NCI-H2171 (cell line): ENCODE results near the gene ACSS2.
A peak's percentile ranks its signal among the peaks of the same experiment; 100 is the strongest.

Experiments used
- DNase-seq: peaks from one replicate; lab custom pipeline; 2025; lab: John Stamatoyannopoulos, UW

Gene ACSS2

DNA sequence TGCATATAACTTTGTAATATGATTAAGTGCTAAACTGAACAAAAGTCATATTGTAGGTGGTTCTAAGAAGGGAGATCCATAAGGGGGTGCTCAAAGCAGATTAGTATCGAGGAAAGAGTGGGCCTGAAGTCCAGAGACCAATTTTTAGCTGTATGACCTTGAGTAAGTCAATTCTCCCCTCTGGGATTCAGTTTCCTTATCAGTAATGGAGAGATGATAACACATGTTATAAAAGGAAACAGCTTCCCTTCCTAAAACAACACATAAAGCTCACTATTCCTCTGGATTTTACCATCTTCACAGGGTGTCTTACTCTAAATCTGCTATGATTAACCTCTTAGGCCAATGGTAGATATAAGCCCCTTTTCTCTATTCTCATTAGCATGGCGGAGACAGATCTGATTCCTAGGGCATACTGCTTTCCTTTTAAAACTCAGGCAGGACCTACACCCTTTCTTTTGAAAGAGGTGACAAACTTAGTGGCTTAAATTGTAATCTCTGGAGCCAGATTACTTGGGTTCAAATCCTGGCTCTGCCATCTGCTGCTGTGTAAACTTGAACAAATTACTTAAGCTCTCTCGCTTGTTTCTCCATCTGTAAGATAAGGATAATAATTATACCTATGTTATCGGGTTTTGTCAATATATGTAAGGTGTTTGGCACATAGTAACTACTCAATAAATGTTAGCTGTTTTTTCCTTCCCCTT lies 39.5 kb downstream of the ACSS2 start:
- DNase-seq, result no peak

DNA sequence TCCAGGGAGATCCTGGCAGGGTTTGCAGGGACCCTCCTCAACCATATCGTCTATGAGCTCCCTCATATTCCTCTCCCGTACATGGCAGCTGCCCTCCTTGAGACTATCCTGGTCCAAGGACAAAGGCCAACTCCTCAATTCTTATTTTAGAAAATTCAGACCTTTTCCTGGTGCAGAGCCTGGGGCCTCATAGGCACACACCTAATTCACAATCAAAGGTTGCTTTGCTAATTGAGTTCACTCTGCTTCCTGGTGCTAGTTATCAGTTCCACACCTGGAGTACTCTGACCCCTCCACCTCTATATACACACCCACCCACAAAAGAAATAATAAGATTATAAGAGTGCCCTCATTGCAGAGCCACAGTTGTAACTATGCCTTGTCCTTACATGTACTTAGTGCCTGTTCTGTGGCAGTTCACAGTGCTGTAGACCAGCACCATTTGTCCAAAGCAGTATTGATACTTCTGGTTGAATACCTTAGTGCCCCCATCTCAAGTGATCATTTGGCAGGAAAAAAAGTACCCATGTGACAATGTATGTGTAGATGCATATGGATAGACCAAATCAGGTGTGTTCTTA lies 40.5 kb downstream of the ACSS2 start:
- DNase-seq, result no peak

DNA sequence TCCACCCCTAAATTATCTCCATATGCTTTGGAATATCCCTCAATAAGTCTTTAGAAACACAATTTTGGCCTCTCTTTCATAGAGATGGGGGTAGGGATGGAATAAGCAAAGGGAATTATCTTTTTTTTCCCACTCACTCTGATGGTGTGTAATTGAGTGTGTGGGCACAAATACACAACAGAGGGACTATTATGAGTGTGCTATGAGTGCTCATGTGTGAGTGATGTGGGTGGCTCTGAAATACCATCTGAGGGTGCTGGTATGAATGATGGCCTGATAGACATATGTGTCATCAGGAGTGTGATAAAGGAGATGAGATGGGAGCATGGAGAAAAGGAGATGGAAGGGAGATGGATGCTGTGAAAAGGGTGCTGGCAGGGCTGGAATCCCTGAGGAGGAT lies 43.6 kb downstream of the ACSS2 start:
- DNase-seq, result no peak

DNA sequence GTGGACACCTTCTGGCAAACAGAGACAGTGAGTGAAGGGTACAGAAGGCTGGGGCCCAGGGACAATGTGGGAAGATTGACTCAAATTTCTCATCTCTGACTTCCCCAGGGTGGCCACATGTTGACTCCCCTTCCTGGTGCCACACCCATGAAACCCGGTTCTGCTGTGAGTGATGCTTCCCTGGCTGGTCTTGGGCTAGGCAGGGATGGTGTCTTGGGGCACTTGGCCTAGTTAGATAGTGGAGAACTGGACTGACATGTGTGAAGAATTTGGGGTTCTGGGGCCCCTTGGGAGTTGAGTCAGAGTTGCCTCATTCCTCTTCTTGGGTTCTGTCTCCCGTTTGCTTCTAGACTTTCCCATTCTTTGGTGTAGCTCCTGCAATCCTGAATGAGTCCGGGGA lies 45.0 kb downstream of the ACSS2 start:
- no peak for DNase-seq

DNA sequence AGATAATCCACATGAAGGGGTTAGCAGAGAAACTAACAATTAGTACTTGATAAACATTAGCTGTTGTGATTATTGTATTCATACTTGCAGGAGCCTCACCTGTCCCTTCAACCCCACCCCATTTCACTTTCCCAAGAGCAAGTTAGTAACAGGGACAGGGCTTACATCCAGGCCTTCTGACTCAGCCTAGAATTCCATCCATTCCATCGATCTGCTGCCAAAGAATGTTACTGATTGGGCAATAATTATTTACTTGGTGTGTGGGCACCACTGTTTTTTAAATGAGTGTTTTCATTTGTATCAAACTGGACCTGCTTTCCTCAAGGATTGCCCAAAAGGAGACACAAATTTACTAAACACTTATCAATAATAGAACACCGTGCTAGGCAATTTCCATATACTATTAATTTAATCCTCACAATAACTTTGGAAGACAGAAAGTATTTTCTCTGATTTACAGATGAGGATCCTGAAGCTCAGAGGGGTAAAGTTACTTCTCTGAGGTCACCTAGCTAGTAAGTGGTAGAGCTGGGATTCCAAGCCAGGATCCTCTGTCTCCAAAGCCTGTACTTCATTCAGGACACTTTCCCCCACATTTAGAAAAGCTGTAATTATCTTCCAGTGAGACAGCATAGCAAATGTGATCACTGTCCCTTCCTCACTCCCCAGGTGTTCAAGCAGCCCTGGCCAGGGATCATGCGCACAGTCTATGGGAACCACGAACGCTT lies 46.4 kb downstream of the ACSS2 start:
- no peak for DNase-seq

DNA sequence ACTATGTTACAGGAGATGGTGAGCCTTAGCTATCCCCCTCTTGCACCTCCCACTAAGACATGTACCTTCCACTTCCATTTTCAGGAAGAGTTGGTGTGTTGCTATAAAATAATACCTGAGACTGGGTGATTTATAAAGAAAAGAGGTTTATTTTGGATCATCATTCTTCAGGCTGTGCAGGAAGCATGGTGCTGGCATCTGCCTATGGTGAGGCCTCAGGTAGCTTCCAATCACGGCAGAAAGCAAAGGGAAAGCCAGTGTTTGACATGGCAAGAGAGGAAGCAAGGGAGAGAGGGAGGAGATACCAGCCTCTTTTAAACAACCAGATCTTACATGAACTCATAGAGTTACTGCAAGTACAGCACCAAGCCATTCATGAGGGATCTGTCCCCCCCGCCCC lies 47.0 kb downstream of the ACSS2 start:
- no peak for DNase-seq

DNA sequence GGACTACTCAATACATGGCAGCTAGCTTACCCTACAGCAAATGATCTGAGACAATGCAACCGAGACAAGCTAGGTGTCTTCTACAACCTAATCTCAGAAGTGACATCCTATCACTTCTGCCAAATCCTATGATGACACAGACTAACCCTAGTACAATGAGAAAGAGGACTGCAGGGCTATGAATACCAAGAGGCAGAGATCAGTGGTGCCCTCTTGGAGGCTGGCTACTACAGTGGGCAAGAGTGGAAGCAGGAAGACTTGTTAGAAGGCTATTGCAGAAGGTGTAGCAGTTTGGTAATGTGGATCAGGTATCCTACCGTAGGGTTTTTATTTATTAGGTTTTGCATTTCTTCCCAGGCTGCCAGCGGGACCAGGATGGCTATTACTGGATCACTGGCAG lies 48.9 kb downstream of the ACSS2 start:
- no peak for DNase-seq

DNA sequence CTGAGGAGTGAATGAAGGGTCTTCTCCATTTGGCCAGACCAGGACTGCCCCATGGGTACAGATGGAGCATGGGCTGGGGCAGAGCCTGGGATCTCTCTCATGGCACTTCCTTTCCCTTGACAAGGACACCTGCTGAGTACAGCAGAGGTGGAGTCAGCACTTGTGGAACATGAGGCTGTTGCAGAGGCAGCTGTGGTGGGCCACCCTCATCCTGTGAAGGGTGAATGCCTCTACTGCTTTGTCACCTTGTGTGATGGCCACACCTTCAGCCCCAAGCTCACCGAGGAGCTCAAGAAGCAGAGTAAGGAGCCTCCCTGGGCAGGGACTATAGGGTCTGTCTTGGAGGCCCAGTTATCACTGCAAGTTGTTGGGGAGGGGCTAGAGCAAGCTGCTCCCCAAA lies 49.6 kb downstream of the ACSS2 start:
- no peak for DNase-seq

DNA sequence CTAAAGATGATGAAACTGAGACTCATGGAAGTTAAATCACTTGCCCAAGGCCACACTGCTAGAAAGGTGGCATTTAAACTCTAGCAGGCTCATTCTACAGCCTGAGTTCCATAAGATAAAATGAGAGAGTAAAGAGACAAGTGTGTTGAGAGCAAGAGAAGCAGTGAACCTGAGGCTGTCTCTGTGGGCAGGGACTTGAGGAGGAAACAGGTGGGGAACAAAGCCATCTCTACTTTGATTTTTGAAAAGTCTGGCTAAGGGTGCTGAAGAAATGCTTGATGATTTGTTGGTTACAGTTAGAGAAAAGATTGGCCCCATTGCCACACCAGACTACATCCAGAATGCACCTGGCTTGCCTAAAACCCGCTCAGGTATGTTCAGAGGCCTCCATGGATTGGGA lies 50.2 kb downstream of the ACSS2 start:
- DNase-seq, result no peak

DNA sequence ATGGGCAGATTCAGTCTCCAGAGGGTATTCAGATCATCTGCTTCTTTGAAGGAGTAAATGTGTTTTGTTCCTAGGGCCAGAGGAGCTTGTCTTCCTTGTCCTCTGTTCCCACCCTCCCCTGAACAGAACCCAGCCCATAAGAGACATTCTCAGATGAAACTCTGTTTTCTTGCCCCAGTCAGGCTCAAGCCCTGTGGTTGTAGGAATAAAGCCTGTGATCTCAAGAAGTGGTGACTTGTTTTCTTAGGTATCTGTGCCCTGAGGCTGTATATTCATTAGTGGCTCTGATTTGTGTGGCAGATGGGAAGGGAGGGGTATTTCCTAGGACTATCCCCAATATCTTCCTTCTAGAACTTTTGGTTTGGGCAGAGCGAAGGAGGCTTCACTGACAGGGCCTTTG lies 51.3 kb downstream of the ACSS2 start:
- no peak for DNase-seq

DNA sequence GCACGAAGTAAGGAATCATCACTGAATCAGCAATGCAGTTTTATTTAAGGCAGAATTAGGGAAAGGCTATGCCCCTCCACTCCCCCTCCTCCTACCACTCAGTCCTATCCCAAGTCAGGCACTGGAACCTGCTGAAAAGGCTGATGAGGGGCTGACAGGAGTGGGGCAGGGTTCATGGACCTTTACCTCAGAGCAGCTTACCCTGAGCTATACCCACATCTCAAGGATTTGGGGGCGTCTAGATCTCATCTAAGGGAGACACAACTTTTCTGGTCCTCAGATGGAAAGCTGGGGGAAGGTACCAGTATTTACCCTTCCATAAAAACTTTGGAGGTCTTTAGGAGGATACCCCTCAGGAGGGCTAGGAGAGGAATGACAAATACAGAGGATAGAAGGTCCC lies 52.0 kb downstream of the ACSS2 start:
- no peak for DNase-seq

DNA sequence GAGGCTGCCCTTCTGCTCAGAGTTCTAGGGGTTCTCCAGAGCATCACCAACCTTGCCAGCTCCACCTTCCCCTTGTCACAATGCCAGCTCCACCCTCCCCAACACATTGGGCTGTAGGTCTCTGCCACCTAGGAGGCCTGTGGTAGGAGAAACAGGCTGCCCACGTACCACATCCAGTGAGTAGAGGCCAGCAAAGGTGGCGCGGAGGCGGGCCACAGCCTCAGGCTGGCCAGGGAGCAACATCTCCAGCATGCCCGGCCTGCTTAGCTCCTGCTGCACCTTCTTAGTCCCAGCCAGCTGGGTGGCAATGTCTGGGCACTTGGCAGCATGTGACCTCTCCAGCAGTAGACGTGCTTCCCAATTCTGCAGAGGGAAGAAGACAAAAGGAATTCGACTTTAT lies 55.4 kb downstream of the ACSS2 start:
- DNase-seq, result no peak

DNA sequence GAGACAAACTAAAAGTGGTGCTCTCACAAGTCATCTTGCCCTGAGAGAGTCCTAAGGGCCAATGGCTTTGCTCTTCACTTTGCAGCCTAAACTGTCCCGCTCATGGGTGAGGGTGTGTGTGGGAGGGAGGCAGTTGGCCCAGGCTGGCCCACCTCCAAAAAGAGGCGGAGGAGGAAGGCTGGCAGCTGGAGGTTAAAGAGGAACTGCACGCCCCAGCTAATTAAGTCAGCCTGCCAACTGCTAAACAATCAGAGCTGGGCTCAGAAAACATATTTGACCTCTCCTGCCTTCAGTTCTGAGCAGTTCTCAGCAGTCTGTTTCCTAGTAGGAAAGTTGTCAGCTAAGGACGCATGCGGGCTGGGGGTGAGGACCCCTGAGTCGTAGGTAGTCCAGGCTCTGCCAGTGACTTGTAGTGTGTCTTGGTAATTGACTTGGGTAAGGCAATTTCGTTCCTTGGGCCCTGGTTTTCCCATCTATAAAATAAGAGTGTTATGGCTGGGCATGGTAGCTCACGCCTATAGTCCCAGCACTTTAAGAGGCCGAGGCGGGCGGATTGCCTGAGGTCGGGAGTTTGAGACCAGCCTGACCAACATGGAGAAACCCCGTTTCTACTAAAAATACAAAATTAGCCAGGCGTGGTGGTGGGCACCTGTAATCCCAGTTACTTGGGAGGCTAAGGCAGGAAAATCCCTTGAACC lies 62.2 kb downstream of the ACSS2 start:
- DNase-seq, result peak; percentile 83

DNA sequence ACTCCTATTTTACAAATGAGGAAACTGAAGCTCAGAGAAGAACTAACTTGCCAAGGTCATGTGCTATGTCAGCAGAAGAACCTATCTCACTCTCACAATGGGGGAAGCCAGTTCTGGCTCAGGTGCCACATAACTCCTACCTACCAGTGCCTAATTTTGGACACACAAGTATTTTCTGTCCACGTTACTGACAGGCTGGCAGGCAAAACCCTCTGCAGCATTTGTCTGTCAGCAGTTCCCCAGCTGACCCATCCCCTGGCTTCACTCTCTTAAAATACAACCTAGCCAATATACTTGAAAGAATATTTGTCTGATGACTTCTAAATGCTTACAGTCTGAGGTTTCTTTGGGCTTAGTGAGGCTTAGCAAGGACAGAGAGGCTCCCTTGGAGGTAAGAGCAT lies 63.7 kb downstream of the ACSS2 start:
- no peak for DNase-seq

DNA sequence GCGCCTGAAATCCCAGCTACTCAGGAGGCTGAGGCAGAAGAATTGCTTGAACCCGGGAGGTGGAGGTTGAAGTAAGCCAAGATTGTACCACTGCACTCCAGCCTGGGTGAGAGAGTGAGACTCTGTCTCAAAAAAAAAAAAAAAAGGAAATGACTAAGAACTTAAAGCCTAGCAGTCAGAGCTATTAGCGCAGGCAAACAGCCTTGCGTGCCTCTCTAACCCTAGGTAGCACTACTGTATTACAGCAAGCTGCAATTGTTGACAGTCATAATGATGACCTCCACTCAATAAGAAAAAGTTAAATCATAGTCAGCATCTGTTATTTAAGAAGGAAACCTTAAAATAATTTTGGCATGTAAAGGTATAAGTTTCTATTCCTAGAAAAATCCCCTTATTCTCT lies 64.8 kb downstream of the ACSS2 start:
- no peak for DNase-seq

DNA sequence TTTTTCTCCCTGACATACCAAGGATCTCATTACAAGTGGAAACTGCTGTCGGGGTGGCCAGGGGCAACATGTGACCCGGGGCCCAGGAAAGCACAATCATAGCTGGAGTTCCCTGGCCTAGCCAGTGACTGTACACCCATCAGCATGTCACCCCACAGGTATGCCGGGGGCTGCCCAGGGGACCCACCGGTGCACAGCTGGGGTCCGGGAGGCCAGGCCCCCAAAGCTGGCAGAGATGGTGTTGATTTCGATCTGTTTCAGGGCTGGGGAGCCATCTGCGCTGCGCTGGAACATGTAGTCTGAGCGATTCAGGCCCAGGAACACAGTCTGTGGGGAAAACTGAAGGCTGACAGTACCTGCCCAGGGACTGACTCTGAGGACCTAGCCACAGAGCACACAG lies 65.9 kb downstream of the ACSS2 start:
- DNase-seq, result no peak

DNA sequence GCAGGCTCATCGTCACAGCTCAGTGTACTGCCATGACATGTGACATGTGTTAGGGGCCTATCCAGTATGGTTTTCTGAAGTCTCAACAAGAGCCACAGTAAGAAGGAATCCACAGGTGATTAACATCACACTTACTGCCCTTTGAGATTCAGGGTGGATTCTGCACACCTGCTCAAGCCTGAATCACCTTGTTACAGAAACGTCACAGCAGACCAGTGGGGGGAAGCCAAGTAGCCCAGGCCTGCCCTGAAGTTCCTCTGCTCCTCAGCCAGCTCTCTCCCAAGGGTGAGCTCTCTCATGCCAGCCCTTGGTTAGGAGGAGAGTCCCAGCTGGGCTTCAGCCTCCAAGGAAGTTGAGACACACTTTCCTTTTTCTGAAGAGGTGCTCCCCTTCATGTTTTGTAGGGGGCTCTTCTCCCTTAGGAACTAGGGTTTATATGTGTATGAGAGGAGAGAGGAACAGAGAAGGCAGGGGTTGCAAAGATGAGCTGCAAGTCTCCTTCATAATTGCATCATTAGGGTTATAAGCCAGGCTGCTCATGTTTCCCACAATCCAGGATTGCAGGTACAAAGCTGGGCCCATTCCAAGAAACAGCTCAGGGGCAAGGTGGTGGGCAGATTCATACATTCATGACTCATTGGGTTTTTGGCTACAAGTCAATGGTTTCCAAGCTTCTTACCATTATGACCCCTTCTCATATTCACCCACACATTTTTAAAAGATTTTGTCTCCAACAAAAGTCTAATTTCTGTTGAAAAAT lies 67.6 kb downstream of the ACSS2 start:
- peak; percentile 54 for DNase-seq

DNA sequence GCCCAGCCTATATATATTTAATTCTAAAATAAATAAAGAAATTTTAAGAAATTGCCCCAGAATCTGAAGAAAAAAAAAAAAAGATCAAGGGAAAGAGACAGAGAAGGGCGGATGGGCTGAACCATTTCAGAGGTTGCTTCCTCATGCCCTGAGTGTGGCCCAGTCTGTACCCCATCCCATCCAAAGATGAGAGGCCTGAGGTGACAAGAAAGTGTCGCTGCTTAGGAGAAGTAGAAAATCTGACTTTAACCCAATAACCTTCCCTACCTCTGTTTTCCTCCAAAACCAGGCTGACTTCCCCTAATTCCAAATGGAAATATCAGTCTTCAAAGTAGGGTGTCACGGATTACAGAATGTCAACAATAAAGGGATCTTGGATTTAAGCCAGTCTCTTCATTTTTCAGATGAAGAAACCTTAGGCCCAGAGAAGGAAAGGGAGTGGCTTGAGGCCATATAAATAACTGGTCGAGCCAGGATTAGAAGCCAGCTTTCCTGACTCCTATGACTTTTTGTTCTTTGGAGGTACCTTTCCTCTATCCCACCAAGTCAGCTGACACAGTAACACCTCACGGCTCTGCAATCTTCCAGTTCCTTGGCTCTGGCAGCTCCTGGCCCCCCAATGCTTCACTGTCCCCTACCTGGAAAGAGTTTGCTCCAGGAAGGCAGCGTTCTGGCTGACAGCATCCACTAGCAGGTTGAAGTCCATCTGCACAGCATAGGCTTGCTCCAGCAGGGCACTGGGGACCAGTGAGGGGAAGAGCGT lies 69.1 kb downstream of the ACSS2 start:
- DNase-seq, result no peak

DNA sequence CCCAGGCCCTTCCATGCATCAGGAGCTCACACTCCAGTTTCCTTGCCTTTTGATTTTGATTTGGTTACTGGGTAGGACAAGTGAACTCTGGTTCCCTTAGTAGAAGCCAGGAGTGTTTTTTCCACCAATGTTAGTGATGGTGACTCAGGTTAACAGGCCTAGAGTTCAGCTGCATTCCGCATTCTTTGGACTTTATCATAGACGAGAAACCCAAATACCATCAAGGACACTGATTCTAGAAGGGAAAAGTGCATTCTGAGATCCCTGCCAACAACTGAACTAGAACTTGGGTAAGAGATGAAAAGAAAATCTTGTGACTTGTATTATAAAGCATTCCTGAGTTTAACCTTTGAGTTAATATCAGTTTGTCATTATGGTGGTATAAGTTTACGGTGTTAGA lies 70.2 kb downstream of the ACSS2 start:
- no peak for DNase-seq

DNA sequence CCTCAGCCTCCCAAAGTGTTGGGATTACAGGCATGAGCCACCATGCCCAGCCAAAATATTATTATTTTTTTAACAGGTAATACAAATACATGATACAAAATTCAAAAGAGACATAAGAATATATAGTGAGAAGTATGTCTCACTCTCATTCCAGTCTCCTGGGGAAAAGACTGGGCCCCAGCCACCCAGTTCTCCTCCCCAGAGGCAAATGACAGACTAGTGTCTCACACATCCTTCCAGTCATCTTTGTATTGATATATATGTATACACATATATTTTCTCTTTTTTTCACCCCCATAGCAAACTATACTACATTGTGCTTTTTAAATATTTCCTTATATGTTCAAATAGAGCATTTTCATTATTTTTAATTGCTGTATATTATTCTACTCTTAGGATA lies 70.9 kb downstream of the ACSS2 start:
- no peak for DNase-seq

DNA sequence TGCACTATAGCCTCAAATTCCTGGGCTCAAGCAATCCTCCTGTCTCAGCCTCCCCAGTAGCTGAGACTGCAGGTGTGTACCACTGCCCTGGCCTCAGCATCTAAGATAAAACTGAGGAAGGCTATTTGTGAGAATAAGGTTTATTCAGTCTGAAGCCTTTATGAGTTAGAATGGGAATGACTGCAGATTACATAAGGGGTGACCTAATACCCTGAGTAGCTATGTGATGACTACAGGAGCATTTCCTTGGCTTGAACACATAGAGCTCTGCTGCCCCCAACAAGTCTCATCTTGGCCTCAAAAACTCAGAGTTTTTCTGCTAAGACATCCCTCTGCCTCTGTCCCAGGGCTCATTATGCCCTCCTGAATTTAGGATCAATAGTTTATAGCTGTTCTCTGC lies 71.6 kb downstream of the ACSS2 start:
- no peak for DNase-seq

DNA sequence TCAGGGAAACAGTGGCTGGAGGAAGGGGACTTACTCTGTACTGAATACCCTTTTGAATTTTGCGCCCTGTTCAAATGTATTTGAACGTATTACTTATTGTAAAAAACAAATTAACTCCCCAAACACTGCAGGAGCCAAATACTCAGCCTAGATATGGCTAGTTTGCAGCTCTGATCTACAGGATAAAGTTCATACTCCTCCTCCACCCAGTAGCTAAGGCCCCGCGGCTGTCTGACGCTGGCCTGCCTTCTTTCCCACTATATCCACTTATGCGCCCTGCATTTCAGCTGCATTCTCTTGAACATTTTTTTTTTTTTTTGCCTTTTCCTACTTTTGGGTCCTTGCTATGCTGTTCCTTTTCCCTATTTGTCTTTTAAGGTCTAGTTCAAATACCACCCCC lies 72.7 kb downstream of the ACSS2 start:
- no peak for DNase-seq
